CD14-positive monocyte (primary cell): Measurements from ENCODE around the gene C5. TPM values are rescaled to one million over a fixed set of nuclear protein-coding genes. Genes with fewer than 3 reads are reported as not detected.

Experiments
- DNase-seq, 3 donors: peaks; one replicate each; pipeline ENCODE4 v3.0.0-alpha.2; 2011 to 2022
- H2AFZ ChIP-seq: 2 replicates; pipeline ENCODE4 v1.6.0; 2012; ENCODE audit warnings: mild to moderate bottlenecking, low read depth, low read length, inconsistent platforms; ENCODE audit not compliant: insufficient read depth, poor library complexity, severe bottlenecking
- H3K27ac ChIP-seq, 2 donors: 1 replicate in 1 of 2; 2 replicates in 1 of 2; pipeline ENCODE4 v1.5.1; 2012 to 2013; ENCODE audit warnings: low read length in 2 of 2, control low read depth in 1 of 2, inconsistent platforms in 1 of 2, low read depth in 1 of 2, mild to moderate bottlenecking in 1 of 2
- H3K27me3 ChIP-seq, 2 donors: one replicate each; pipeline versions ENCODE4 v1.6.0 to v1.6.1; 2011 to 2013; ENCODE audit warnings: low read length in 2 of 2; ENCODE audit not compliant: control insufficient read depth in 2 of 2, insufficient read depth in 2 of 2
- H3K36me3 ChIP-seq, 2 donors: replicated peaks in 1 of 2; 1 replicate in 1 of 2; 2 replicates in 1 of 2; pipeline versions ENCODE4 v1.5.1 to v1.6.1; 2012 to 2013; ENCODE audit warnings: low read length in 2 of 2, control low read depth in 1 of 2, inconsistent platforms in 1 of 2, mild to moderate bottlenecking in 1 of 2; ENCODE audit not compliant: insufficient read depth in 2 of 2, control insufficient read depth in 1 of 2
- H3K4me1 ChIP-seq, 2 donors: 1 replicate in 1 of 2; 2 replicates in 1 of 2; pipeline versions ENCODE4 v1.5.1 to v1.6.1; 2012 to 2013; ENCODE audit warnings: low read length in 2 of 2, control low read depth in 1 of 2, inconsistent platforms in 1 of 2, mild to moderate bottlenecking in 1 of 2, moderate library complexity in 1 of 2; ENCODE audit not compliant: insufficient read depth in 2 of 2, control insufficient read depth in 1 of 2
- H3K4me2 ChIP-seq: replicated peaks from 2 replicates; pipeline ENCODE3; 2012; ENCODE audit warnings: low read length, moderate library complexity, mild to moderate bottlenecking; ENCODE audit not compliant: poor library complexity, severe bottlenecking; ENCODE audit errors: extremely low read depth
- H3K4me3 ChIP-seq, 3 experiments: fragments of 200-600 bp in 1 of 3; sonication (generic) in 1 of 3; replicated peaks in 1 of 3; 1 replicate in 2 of 3; 2 replicates in 1 of 3; pipeline ENCODE4 v1.5.1; 2011 to 2013; ENCODE audit warnings: low read length in 3 of 3, mild to moderate bottlenecking in 3 of 3, control low read depth in 2 of 3, low read depth in 2 of 3, inconsistent platforms in 1 of 3, moderate library complexity in 1 of 3
- H3K79me2 ChIP-seq: 2 replicates; pipeline ENCODE4 v1.6.0; 2012; ENCODE audit warnings: mild to moderate bottlenecking, control low read depth, inconsistent platforms, low read length, moderate library complexity; ENCODE audit not compliant: insufficient read depth
- H3K9ac ChIP-seq: 2 replicates; pipeline ENCODE4 v1.6.0; 2017; ENCODE audit warnings: low read length, mild to moderate bottlenecking; ENCODE audit not compliant: insufficient read depth, poor library complexity, severe bottlenecking
- H3K9me3 ChIP-seq, 2 donors: replicated peaks in 1 of 2; 1 replicate in 1 of 2; 2 replicates in 1 of 2; pipeline versions ENCODE4 v1.5.1 to v1.6.1; 2012 to 2013; ENCODE audit warnings: low read length in 2 of 2, control low read depth in 1 of 2; ENCODE audit not compliant: control insufficient read depth in 1 of 2, insufficient read depth in 1 of 2
- H4K20me1 ChIP-seq: 2 replicates; pipeline ENCODE4 v1.6.0; 2012; ENCODE audit warnings: mild to moderate bottlenecking, low read length, control low read depth, moderate library complexity; ENCODE audit not compliant: insufficient read depth
- H3K27ac Mint-ChIP-seq, 7 donors: one replicate each; pipeline ENCODE4 v1.8.0; 2020; ENCODE audit warnings: mild to moderate bottlenecking in 7 of 7, mixed read lengths in 7 of 7, moderate library complexity in 6 of 7, inconsistent platforms in 2 of 7
- H3K27me3 Mint-ChIP-seq, 3 donors: one replicate each; pipeline ENCODE4 v1.8.0; 2021 to 2022; ENCODE audit warnings: low read depth in 3 of 3, mild to moderate bottlenecking in 3 of 3, mixed read lengths in 3 of 3, moderate library complexity in 3 of 3, inconsistent platforms in 1 of 3
- H3K36me3 Mint-ChIP-seq, 2 donors: one replicate each; pipeline ENCODE4 v1.8.0; 2020; ENCODE audit warnings: mixed read lengths in 2 of 2, inconsistent platforms in 1 of 2, mild to moderate bottlenecking in 1 of 2
- H3K4me1 Mint-ChIP-seq: one replicate; pipeline ENCODE4 v1.8.0; 2020; ENCODE audit warnings: mild to moderate bottlenecking, mixed read lengths
- H3K4me3 Mint-ChIP-seq, 2 donors: one replicate each; pipeline ENCODE4 v1.8.0; 2020; ENCODE audit warnings: mild to moderate bottlenecking in 2 of 2, mixed read lengths in 2 of 2, moderate library complexity in 1 of 2
- H3K9me3 Mint-ChIP-seq, 7 donors: one replicate each; pipeline ENCODE4 v1.8.0; 2020 to 2022; ENCODE audit warnings: mixed read lengths in 7 of 7, mild to moderate bottlenecking in 6 of 7, moderate library complexity in 6 of 7, inconsistent platforms in 2 of 7
- WGBS: methylation state at CpG from one replicate; pipeline ENCODE4 v1.1.5; 2013; ENCODE audit warnings: missing lambda C conversion rate; ENCODE audit not compliant: insufficient coverage; 5-methylcytosine and 5-hydroxymethylcytosine counted together
- intact Hi-C, 2 donors: fragments of 100-400 bp; cut with micrococcal nuclease; formaldehyde crosslinking; loops; one replicate each; pipeline versions ENCODE4 v1.15.0 to v1.15.1; 2023
- polyA plus RNA-seq, 3 donors: library from polyadenylated mRNA; depleted of rRNA in 1 of 3; unstranded in 2 of 3; stranded (reverse) in 1 of 3; fragments of 300-500 nt in 2 of 3; fragments of >200 nt in 1 of 3; fragmentation: Illumina TruSeq in 2 of 3; gene quantifications; 1 replicate in 2 of 3; 2 replicates in 1 of 3; pipeline ENCODE4 v1.2.3, GENCODE V29; 2012 to 2021
- TF ChIP-seq, protein P1 (sequence below): fragments of 200-600 bp; IDR thresholded peaks from one replicate; pipeline ENCODE4 v1.8.0; 2022; ENCODE audit warnings: antibody characterized with exemption, mild to moderate bottlenecking

C5 gene
- polyA plus RNA-seq, 3 donors: 0.66 to 3.5 (median 1.2) TPM

DNA sequence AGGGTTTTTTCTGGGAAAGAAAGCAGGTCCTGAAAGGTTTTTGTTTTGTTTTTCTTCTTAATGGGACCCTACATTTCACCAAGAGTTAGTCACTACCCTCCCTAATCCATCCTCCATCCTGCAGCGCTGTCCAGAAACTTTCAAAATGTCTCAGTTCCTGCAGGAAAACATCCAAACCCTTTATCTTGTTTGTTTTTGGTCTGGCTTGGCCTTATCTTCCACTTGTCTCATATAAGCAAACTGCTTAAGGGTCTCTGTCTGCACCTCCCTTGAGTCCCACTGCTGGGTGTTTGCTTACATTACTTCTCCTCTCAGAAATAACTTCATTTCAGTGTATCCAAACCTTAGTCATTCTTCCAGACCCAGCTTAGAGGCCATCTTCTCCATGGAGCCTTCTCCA is 112.5 kb downstream of the C5 start:
- peak overlapping the region in 2 of 7 donors; percentile 41 to 67 for H3K27ac Mint-ChIP-seq
- H3K27ac ChIP-seq: no peak overlapping the region
- H3K4me2 ChIP-seq: no peak overlapping the region
- intact Hi-C loops: loop anchor here in 1 of 2 donors (2.0 kb wide), 1 partner anchor 67 kb away; no protein-coding TSS in a partner anchor
- 100% methylated on average over 1 of the region's 1 CpG for WGBS
- no peaks in the 10 kb centered on the region for H3K9me3 Mint-ChIP-seq
- H3K4me1 Mint-ChIP-seq: peaks cover 37% of the 10 kb centered on the region
- H3K4me1 ChIP-seq: peaks cover 34 to 42% of the 10 kb centered on the region in 2 donors
- H4K20me1 ChIP-seq: no peaks in the 10 kb centered on the region
- H3K9ac ChIP-seq: no peak overlapping the region
- DNase-seq: no peak
- H3K36me3 Mint-ChIP-seq: no peaks in the 10 kb centered on the region
- TF ChIP-seq, protein P1, sequence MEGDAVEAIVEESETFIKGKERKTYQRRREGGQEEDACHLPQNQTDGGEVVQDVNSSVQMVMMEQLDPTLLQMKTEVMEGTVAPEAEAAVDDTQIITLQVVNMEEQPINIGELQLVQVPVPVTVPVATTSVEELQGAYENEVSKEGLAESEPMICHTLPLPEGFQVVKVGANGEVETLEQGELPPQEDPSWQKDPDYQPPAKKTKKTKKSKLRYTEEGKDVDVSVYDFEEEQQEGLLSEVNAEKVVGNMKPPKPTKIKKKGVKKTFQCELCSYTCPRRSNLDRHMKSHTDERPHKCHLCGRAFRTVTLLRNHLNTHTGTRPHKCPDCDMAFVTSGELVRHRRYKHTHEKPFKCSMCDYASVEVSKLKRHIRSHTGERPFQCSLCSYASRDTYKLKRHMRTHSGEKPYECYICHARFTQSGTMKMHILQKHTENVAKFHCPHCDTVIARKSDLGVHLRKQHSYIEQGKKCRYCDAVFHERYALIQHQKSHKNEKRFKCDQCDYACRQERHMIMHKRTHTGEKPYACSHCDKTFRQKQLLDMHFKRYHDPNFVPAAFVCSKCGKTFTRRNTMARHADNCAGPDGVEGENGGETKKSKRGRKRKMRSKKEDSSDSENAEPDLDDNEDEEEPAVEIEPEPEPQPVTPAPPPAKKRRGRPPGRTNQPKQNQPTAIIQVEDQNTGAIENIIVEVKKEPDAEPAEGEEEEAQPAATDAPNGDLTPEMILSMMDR: no peak
- H3K79me2 ChIP-seq: no peaks in the 10 kb centered on the region
- H3K36me3 ChIP-seq: no peaks in the 10 kb centered on the region
- peaks cover 0 to 3% (median 0%) of the 10 kb centered on the region in 3 donors for H3K27me3 Mint-ChIP-seq
- H3K4me3 Mint-ChIP-seq: no peak overlapping the region
- no peaks in the 10 kb centered on the region for H3K9me3 ChIP-seq
- no peak overlapping the region for H2AFZ ChIP-seq
- no peak overlapping the region for H3K4me3 ChIP-seq
- no peaks in the 10 kb centered on the region for H3K27me3 ChIP-seq

DNA sequence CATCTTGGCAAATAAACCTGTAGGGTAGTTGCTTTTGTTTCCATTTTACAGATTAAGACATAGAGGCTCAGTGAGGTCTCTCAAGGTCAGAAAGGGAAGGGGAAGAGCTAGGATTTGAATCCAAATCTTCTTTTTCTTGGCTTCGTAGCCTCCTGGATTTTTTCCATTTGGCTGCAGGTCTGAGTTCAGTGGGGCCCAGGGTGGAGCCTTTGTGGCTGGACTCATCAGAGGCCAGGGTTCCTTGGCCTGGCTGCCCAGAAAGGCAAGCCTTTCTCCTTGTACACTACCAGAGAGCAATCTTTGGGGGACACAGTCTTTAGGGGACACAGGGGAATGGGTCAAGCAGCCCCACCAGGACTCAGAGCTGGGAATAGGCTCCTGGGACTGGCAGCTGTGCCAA is 112.9 kb downstream of the C5 start:
- TF ChIP-seq, protein P1: no peak
- Histone ChIP-seq H3K27ac (no peak overlapping the region), H3K9ac (no peak overlapping the region), H3K79me2 (no peaks in the 10 kb centered on the region), H3K27me3 (no peaks in the 10 kb centered on the region), H2AFZ (no peak overlapping the region), H3K9me3 (no peaks in the 10 kb centered on the region), H4K20me1 (no peaks in the 10 kb centered on the region), H3K36me3 (no peaks in the 10 kb centered on the region), H3K4me1 (peaks cover 39 to 47% of the 10 kb centered on the region in 2 donors), H3K4me2 (no peak overlapping the region), H3K4me3 (no peak overlapping the region)
- DNase-seq: no peak
- WGBS: 100% methylated on average over 1 of the region's 1 CpG
- intact Hi-C loops: loop anchor here in 1 of 2 donors (2.0 kb wide), 1 partner anchor 66 kb away; no protein-coding TSS in a partner anchor
- Mint-ChIP-seq H3K4me1 (peaks cover 41% of the 10 kb centered on the region), H3K27ac (peak overlapping the region in 1 of 7 donors; percentile 41), H3K4me3 (no peak overlapping the region), H3K9me3 (no peaks in the 10 kb centered on the region), H3K27me3 (peaks cover 0 to 3% (median 0%) of the 10 kb centered on the region in 3 donors), H3K36me3 (no peaks in the 10 kb centered on the region)
